T-cell (primary cell): Measurements from ENCODE around the gene PCARE. TPM values are rescaled to one million over a fixed set of nuclear protein-coding genes. Genes with fewer than 3 reads are reported as not detected.

Source experiments
- ATAC-seq, 4 experiments: fragments of 200-7000 bp in 3 of 4; fragments of 150-1000 bp in 1 of 4; cut with Tn5 transposase; replicated peaks in 1 of 4; 1 replicate in 3 of 4; 2 replicates in 1 of 4; pipeline ENCODE4 v1.10.0; 2021; ENCODE audit warnings: moderate library complexity in 3 of 4, mild to moderate bottlenecking in 2 of 4, moderate number of reproducible peaks in 1 of 4
- CTCF ChIA-PET, 2 donors: fragments of 300-600 bp; sonication (Branson Sonifier 250); formaldehyde crosslinking; loops; one replicate each; lab custom pipeline; 2022; ENCODE audit warnings: antibody characterized with exemption in 2 of 2; lab: Charles Lee
- POLR2A ChIA-PET, 2 donors: fragments of 300-600 bp; sonication (Branson Sonifier 250); formaldehyde crosslinking; loops; one replicate each; lab custom pipeline; 2022; ENCODE audit warnings: antibody characterized with exemption in 2 of 2; lab: Charles Lee
- DNase-seq, 35 experiments: peaks; one replicate each; pipeline versions ENCODE4 v3.0.0 to v3.0.0-alpha.2; 2013 to 2023
- H3K27ac ChIP-seq: one replicate; pipeline ENCODE4 v1.5.1; 2013; ENCODE audit warnings: low read length
- H3K27me3 ChIP-seq, 2 experiments: replicated peaks in 1 of 2; 1 replicate in 1 of 2; 2 replicates in 1 of 2; pipeline versions ENCODE4 v1.6.1 to v1.7.0; 2013; ENCODE audit warnings: low read length in 1 of 2, mixed read lengths in 1 of 2; ENCODE audit not compliant: control insufficient read depth in 2 of 2, insufficient read depth in 2 of 2; ENCODE audit errors: extremely low read depth in 1 of 2
- H3K36me3 ChIP-seq, 2 donors: 1 replicate in 1 of 2; 2 replicates in 1 of 2; pipeline versions ENCODE4 v1.6.1 to v1.7.0; 2013; ENCODE audit warnings: low read length in 1 of 2; ENCODE audit not compliant: control insufficient read depth in 2 of 2, insufficient read depth in 1 of 2; ENCODE audit errors: extremely low read depth in 1 of 2
- H3K4me1 ChIP-seq, 2 experiments: 1 replicate in 1 of 2; 2 replicates in 1 of 2; pipeline versions ENCODE4 v1.6.1 to v1.7.0; 2013; ENCODE audit warnings: low read length in 2 of 2, mixed read lengths in 1 of 2; ENCODE audit not compliant: insufficient read depth in 2 of 2, control insufficient read depth in 1 of 2; ENCODE audit errors: extremely low read depth in 1 of 2
- H3K4me3 ChIP-seq, 2 donors: 1 replicate in 1 of 2; 2 replicates in 1 of 2; pipeline versions ENCODE4 v1.5.1 to v1.7.0; 2013; ENCODE audit warnings: mild to moderate bottlenecking in 2 of 2, low read length in 1 of 2, moderate library complexity in 1 of 2; ENCODE audit not compliant: control insufficient read depth in 1 of 2; ENCODE audit errors: extremely low read depth in 1 of 2
- H3K9me3 ChIP-seq: 2 replicates; pipeline ENCODE4 v1.7.0; 2013
- H3K27ac Mint-ChIP-seq, 2 donors: one replicate each; pipeline ENCODE4 v1.8.0; 2020 to 2021; ENCODE audit warnings: mild to moderate bottlenecking in 2 of 2, mixed read lengths in 2 of 2
- H3K27me3 Mint-ChIP-seq, 2 donors: one replicate each; pipeline ENCODE4 v1.8.0; 2021 to 2022; ENCODE audit warnings: mixed read lengths in 2 of 2
- H3K36me3 Mint-ChIP-seq: one replicate; pipeline ENCODE4 v1.8.0; 2021; ENCODE audit warnings: mixed read lengths
- H3K4me1 Mint-ChIP-seq, 3 donors: one replicate each; pipeline ENCODE4 v1.8.0; 2020 to 2022; ENCODE audit warnings: mixed read lengths in 3 of 3, mild to moderate bottlenecking in 1 of 3
- H3K4me3 Mint-ChIP-seq, 3 donors: one replicate each; pipeline ENCODE4 v1.8.0; 2020 to 2022; ENCODE audit warnings: mild to moderate bottlenecking in 3 of 3, mixed read lengths in 3 of 3, moderate library complexity in 3 of 3
- H3K9me3 Mint-ChIP-seq, 3 donors: one replicate each; pipeline ENCODE4 v1.8.0; 2020 to 2022; ENCODE audit warnings: mixed read lengths in 3 of 3
- WGBS: methylation state at CpG from one replicate; pipeline ENCODE4 v1.1.5; 2013; ENCODE audit warnings: missing lambda C conversion rate; ENCODE audit not compliant: insufficient coverage; 5-methylcytosine and 5-hydroxymethylcytosine counted together
- total RNA-seq, 35 experiments: library from RNA in 6 of 35; stranded (reverse) in 6 of 35; fragments of 120-200 nt in 1 of 35; gene quantifications; one replicate each; pipeline versions ENCODE4 v1.2.1 to v1.2.4 and lab custom pipeline; 2013 to 2026

Gene PCARE
- total RNA-seq, 5 donors from 2014 or later (not counting 1 experiment from before 2014, with no cell fraction given) = not detected

DNA sequence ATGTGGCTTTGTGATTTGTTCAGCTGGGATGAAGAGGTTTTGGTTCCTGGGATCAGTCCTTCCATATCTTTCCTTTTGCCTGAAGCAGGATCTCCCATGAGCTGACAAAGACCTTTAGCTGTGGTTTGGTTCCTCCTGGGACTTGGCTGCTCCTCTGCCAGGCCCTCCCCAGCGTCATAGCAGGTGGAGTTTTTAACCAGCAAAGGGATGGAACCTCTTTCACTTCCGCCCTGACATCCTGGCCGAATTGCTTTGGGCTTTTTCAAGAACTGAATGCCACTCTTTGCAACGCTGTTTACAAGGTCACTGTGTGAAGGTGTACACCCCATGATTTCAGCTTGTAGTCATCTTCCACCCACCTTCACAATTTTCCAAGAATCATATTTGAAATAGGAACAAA is 390 bp downstream of the PCARE start:
- Histone ChIP-seq H3K4me3 (no peak overlapping the region), H3K27ac (no peak overlapping the region), H3K27me3 (peaks cover 0 to 9% of the 10 kb centered on the region in 2 experiments), H3K36me3 (no peaks in the 10 kb centered on the region), H3K4me1 (no peaks in the 10 kb centered on the region), H3K9me3 (no peaks in the 10 kb centered on the region)
- ATAC-seq (no peak), DNase-seq (no peak)
- H3K27ac Mint-ChIP-seq = no peak overlapping the region
- H3K9me3 Mint-ChIP-seq = peaks cover 0 to 4% (median 2%) of the 10 kb centered on the region in 3 donors
- ChIA-PET POLR2A (no interaction called here), CTCF (no interaction called here)
- no peaks in the 10 kb centered on the region for H3K36me3 Mint-ChIP-seq
- WGBS = 77% methylated on average over 4 of the region's 4 CpGs
- no peaks in the 10 kb centered on the region for H3K4me1 Mint-ChIP-seq
- H3K4me3 Mint-ChIP-seq = no peak overlapping the region
- no peaks in the 10 kb centered on the region for H3K27me3 Mint-ChIP-seq

DNA sequence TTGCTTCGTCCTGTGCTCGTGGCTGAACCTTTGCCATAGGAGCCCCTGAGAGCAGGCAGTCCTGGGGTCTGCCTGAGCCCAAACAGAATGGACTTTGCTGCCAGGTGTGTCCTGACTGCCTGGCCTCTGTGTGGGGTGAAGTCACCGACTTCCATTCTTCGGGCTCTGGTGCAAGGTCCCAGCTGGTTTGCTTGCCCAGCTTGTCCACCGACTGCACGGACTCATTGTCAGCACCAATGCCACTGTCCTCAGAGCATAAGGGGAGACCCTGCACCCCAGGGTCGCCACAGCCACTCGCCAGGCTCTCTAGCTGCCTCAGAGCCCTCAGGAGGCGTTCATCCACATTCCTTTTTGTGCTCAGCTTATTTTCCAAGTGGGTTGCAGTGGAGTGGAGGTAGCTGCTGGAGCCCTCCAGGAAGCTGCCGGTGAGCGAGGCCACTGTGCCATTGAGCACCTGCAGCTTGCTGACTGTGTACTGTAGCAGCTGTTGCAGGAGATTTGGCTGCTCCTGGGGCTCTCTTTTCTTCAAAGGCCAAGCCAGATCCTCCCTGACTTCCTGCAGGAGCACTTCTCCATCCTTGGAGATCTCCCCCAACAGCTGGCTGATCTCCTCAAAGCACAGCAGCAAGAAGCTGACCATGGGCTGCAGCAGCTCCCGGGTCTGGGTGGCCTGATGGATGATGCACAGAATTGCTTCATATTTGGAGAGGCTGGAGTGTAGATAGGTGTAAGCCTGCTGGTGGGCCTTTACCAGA is 1.2 kb downstream of the PCARE start:
- no peaks in the 10 kb centered on the region for H3K36me3 Mint-ChIP-seq
- H3K4me1 Mint-ChIP-seq = no peaks in the 10 kb centered on the region
- ATAC-seq = no peak
- ChIA-PET POLR2A (no interaction called here), CTCF (no interaction called here)
- H3K9me3 ChIP-seq = no peaks in the 10 kb centered on the region
- 79% methylated on average over 11 of the region's 12 CpGs for WGBS
- H3K27me3 Mint-ChIP-seq = no peaks in the 10 kb centered on the region
- peaks cover 0 to 9% of the 10 kb centered on the region in 2 experiments for H3K27me3 ChIP-seq
- H3K4me3 ChIP-seq = no peak overlapping the region
- H3K4me3 Mint-ChIP-seq = no peak overlapping the region
- H3K36me3 ChIP-seq = no peaks in the 10 kb centered on the region
- H3K9me3 Mint-ChIP-seq = peaks cover 0 to 3% (median 0%) of the 10 kb centered on the region in 3 donors
- H3K27ac Mint-ChIP-seq = no peak overlapping the region
- no peaks in the 10 kb centered on the region for H3K4me1 ChIP-seq
- no peak for DNase-seq
- H3K27ac ChIP-seq = no peak overlapping the region

DNA sequence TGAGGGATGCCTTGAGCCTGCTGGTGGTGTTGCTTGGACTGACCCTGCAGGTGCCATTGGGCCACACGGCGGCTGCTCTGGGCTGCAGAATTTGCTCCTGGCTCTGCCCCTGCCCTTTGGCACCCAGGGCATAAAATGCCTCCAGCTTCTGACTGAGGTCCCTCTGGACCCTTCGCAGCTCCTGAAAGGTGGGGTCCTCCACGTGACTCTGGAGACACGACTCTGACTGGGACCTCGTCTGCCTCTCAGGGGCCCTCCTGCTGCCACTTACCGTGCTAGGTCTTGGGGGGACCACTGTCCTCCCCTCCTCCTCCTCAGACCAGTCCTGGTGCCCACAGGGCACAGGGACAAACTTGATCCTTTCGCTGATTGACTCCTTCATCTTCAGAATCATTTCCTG is 2.1 kb downstream of the PCARE start:
- 86% methylated on average over 7 of the region's 8 CpGs for WGBS
- no peaks in the 10 kb centered on the region for H3K36me3 Mint-ChIP-seq

DNA sequence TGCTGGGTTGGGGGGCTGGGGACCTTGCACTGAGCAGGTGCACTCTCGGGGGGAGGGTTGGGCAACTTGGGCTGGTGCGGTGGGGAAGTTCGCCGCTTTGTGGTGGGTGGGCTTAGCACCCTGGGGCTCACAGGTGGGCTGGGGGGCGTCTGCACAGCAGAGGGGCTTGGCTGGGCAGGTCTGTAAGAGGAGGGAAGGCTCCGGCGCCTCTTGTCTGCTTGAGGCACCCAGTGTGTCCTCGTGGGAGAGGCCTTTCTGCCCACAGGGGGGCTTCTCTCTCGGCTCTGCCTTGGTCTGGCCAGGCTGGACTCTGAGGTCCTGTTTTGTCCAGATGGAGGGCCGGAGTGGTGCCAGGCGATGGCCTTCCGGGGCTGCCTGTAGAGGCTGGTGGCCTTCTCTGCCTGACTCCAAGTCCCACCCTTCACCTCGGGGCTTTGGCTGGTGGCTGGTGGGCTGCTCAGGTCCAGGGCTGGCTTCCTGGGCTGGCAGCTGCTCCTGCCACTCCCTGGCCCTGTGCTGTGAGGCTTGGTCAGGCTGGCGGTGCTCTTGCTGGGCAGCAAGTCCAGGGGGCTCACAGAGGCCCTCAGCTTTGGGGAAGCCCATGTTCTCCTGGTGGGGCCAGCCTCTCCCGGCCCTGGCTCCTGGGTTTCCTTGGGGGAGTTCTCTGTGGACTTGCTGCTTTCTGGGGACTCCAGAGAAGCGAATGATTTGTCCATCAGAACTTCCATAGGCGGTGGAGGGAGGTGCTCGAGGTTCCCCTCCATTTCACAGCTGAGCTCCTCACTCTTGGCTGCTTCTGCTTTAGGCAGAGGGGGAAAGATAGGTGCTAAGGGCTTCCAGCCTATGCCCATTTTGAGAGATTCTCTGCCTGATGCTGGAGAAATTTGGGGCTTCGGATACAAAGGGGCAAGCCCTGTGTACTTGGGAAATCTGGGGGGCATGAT is 3.0 kb downstream of the PCARE start:
- ChIA-PET CTCF (no interaction called here), POLR2A (no interaction called here)
- Histone ChIP-seq H3K27me3 (peaks cover 0 to 9% of the 10 kb centered on the region in 2 experiments), H3K9me3 (no peaks in the 10 kb centered on the region), H3K4me3 (no peak overlapping the region), H3K36me3 (no peaks in the 10 kb centered on the region), H3K4me1 (no peaks in the 10 kb centered on the region), H3K27ac (no peak overlapping the region)
- 74% methylated on average over 17 of the region's 19 CpGs for WGBS
- H3K27ac Mint-ChIP-seq = no peak overlapping the region
- H3K9me3 Mint-ChIP-seq = no peaks in the 10 kb centered on the region
- H3K36me3 Mint-ChIP-seq = no peaks in the 10 kb centered on the region
- DNase-seq (no peak), ATAC-seq (no peak)
- H3K27me3 Mint-ChIP-seq = no peaks in the 10 kb centered on the region
- H3K4me3 Mint-ChIP-seq = no peak overlapping the region
- no peaks in the 10 kb centered on the region for H3K4me1 Mint-ChIP-seq

More for the DNA sequence above, 2.1 kb downstream of the PCARE start:
- H3K27me3 Mint-ChIP-seq = no peaks in the 10 kb centered on the region
- DNase-seq (no peak), ATAC-seq (no peak)
- Histone ChIP-seq H3K4me1 (no peaks in the 10 kb centered on the region), H3K9me3 (no peaks in the 10 kb centered on the region), H3K36me3 (no peaks in the 10 kb centered on the region), H3K27me3 (peaks cover 0 to 9% of the 10 kb centered on the region in 2 experiments), H3K4me3 (no peak overlapping the region), H3K27ac (no peak overlapping the region)
- no peaks in the 10 kb centered on the region for H3K9me3 Mint-ChIP-seq
- H3K4me3 Mint-ChIP-seq = no peak overlapping the region
- ChIA-PET CTCF (no interaction called here), POLR2A (no interaction called here)
- H3K4me1 Mint-ChIP-seq = no peaks in the 10 kb centered on the region
- no peak overlapping the region for H3K27ac Mint-ChIP-seq

DNA sequence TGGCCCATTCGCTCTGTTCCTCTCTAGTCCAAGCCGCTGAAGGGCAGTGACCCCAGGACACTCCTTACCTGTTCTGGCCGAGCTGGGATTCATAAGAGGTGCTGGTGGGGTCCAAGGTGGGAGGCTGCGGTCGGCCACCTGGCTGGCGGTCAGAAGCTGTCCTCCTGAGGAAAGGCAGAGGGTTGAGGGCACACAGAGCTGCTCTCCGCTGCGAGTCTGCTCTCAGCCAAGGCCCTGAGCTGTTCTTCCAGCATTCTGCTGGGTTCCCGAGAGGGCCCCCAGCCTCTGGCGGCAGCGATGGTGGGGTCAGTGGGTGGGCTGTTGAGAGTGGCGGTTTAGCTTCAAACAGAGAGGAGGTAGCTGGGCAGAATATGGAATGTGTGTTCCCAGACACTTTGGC is 3.8 kb downstream of the PCARE start:
- peaks cover 0 to 9% of the 10 kb centered on the region in 2 experiments for H3K27me3 ChIP-seq
- no peak overlapping the region for H3K27ac ChIP-seq
- POLR2A ChIA-PET = interaction anchor here in 1 of 2 donors (0.5 kb wide), 1 partner anchor 123 kb away, joined by 3 read pairs; no protein-coding TSS in a partner anchor

DNA sequence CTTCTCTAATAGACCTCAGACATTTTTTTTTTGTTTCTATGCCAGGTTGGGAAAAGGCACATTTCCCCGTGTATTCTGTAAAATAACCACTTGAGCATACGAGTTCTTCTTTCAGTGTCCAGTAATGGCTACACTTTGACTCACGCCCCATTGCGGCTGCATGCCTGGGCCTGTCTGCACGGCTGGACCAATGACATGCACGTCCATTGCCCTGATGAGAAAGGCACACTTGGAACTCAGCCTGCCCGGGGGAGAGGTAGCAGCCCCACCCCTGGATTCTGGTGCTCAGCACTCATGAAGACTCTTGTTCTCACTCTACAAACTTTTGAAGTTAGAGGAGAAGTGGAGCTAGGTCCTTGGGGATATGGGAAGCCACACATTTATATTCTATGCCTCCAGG is 5.8 kb downstream of the PCARE start:
- H3K36me3 Mint-ChIP-seq = no peaks in the 10 kb centered on the region
- ATAC-seq (no peak), DNase-seq (no peak)
- no peaks in the 10 kb centered on the region for H3K27me3 Mint-ChIP-seq
- H3K27ac Mint-ChIP-seq = no peak overlapping the region
- H3K4me1 Mint-ChIP-seq = no peaks in the 10 kb centered on the region
- WGBS = 91% methylated on average over 6 of the region's 7 CpGs
- Histone ChIP-seq H3K4me3 (no peak overlapping the region), H3K36me3 (no peaks in the 10 kb centered on the region), H3K27ac (no peak overlapping the region), H3K9me3 (no peaks in the 10 kb centered on the region), H3K4me1 (no peaks in the 10 kb centered on the region), H3K27me3 (peaks cover 0 to 9% of the 10 kb centered on the region in 2 experiments)
- ChIA-PET CTCF (no interaction called here), POLR2A (no interaction called here)
- no peak overlapping the region for H3K4me3 Mint-ChIP-seq
- H3K9me3 Mint-ChIP-seq = no peaks in the 10 kb centered on the region

More for the DNA sequence above, 3.8 kb downstream of the PCARE start:
- Mint-ChIP-seq H3K4me3 (no peak overlapping the region), H3K9me3 (no peaks in the 10 kb centered on the region), H3K4me1 (no peaks in the 10 kb centered on the region), H3K36me3 (no peaks in the 10 kb centered on the region), H3K27me3 (no peaks in the 10 kb centered on the region), H3K27ac (no peak overlapping the region)
- DNase-seq = no peak
- CTCF ChIA-PET = interaction anchor here in 1 of 2 donors (0.6 kb wide), 1 partner anchor 59 kb away, joined by 3 read pairs; no protein-coding TSS in a partner anchor
- no peaks in the 10 kb centered on the region for H3K36me3 ChIP-seq
- H3K9me3 ChIP-seq = no peaks in the 10 kb centered on the region
- H3K4me3 ChIP-seq = no peak overlapping the region
- 90% methylated on average over 10 of the region's 12 CpGs for WGBS
- no peak for ATAC-seq
- no peaks in the 10 kb centered on the region for H3K4me1 ChIP-seq
